Amniotic stem cell (primary cell): Measurements from ENCODE around the gene GTF2IRD1.
"Not testable (repeated sequence)": the region's sequence is repeated elsewhere in the genome, so short reads cannot be mapped to it uniquely, and the experiment has no call there.

Experiments used
- DNase-seq: peaks from one replicate; lab custom pipeline; 2025; lab: John Stamatoyannopoulos, UW

Gene GTF2IRD1

GRCh38 chr7:74515276-74515675, 61.6 kb downstream of the GTF2IRD1 start:
- DNase-seq, result no peak

- DNase-seq, result no peak
Observed at GRCh38 chr7:74516214-74516613, 62.5 kb downstream of the GTF2IRD1 start.

GRCh38 chr7:74518041-74518440, 64.3 kb downstream of the GTF2IRD1 start:
- no peak for DNase-seq

GRCh38 chr7:74518654-74519053, 64.9 kb downstream of the GTF2IRD1 start:
- DNase-seq, result no peak

- DNase-seq, result no peak
Observed at GRCh38 chr7:74519395-74519794, 65.7 kb downstream of the GTF2IRD1 start.

GRCh38 chr7:74521855-74522254, 68.1 kb downstream of the GTF2IRD1 start:
- DNase-seq, result no peak

- DNase-seq, result no peak
Observed at GRCh38 chr7:74522281-74522905, 68.7 kb downstream of the GTF2IRD1 start.

GRCh38 chr7:74523015-74523414, 69.3 kb downstream of the GTF2IRD1 start:
- DNase-seq, result no peak

- DNase-seq, result no peak
Observed at GRCh38 chr7:74525140-74525539, 71.4 kb downstream of the GTF2IRD1 start.

GRCh38 chr7:74525881-74526280, 72.2 kb downstream of the GTF2IRD1 start:
- DNase-seq, result no peak

- DNase-seq, result no peak
Observed at GRCh38 chr7:74526780-74527179, 73.1 kb downstream of the GTF2IRD1 start.

- DNase-seq, result no peak
Observed at GRCh38 chr7:74527842-74528241, 74.1 kb downstream of the GTF2IRD1 start.

- not testable (repeated sequence) for DNase-seq
Observed at GRCh38 chr7:74528773-74529172, 75.1 kb downstream of the GTF2IRD1 start.

GRCh38 chr7:74535951-74536356, 82.2 kb downstream of the GTF2IRD1 start:
- no peak for DNase-seq

GRCh38 chr7:74541937-74542336, 88.2 kb downstream of the GTF2IRD1 start:
- not testable (repeated sequence) for DNase-seq

- no peak for DNase-seq
Observed at GRCh38 chr7:74542558-74543117, 88.9 kb downstream of the GTF2IRD1 start.

- DNase-seq, result no peak
Observed at GRCh38 chr7:74544706-74545469, 91.2 kb downstream of the GTF2IRD1 start.

GRCh38 chr7:74545921-74546320, 92.2 kb downstream of the GTF2IRD1 start:
- no peak for DNase-seq

GRCh38 chr7:74553596-74554012, 99.9 kb downstream of the GTF2IRD1 start:
- not testable (repeated sequence) for DNase-seq

- DNase-seq, result no peak
Observed at GRCh38 chr7:74554178-74554577, 100.5 kb downstream of the GTF2IRD1 start.

- DNase-seq, result no peak
Observed at GRCh38 chr7:74560086-74560719, 106.5 kb downstream of the GTF2IRD1 start.

- no peak for DNase-seq
Observed at GRCh38 chr7:74561898-74562613, 108.3 kb downstream of the GTF2IRD1 start.
